Measurements from ENCODE around the gene SLC16A1.
"Not testable (repeated sequence)": the region's sequence is repeated elsewhere in the genome, so short reads cannot be mapped to it uniquely, and the experiment has no call there.

SLC16A1 gene

GRCh38 chr1:112982853-112983536 lies 27.0 kb upstream of the SLC16A1 start:
- Histone ChIP-seq H3K4me1 (ENCODE audit: insufficient read depth, low read length, poor library complexity, severe bottlenecking) (no peaks in the 10 kb centered on the region), H3K9me2 (replicated peaks; ENCODE audit: low read depth, low read length) (no peaks in the 10 kb centered on the region), H3F3A (ENCODE audit: low read depth) (no peaks in the 10 kb centered on the region), H3K27me3 (ENCODE audit: insufficient read depth, low read length, poor library complexity, severe bottlenecking) (no peaks in the 10 kb centered on the region), H3K4me3 (ENCODE audit: low read length, poor library complexity, severe bottlenecking) (no peak overlapping the region), H2AFZ (ENCODE audit: low read length) (no peak overlapping the region), H3K36me3 (ENCODE audit: insufficient read depth, low read length) (no peaks in the 10 kb centered on the region), H3K9me3 (ENCODE audit: insufficient read depth, low read depth, low read length) (no peaks in the 10 kb centered on the region), H4K20me1 (ENCODE audit: insufficient read depth, low read length, poor library complexity, severe bottlenecking) (no peaks in the 10 kb centered on the region), H3K79me2 (ENCODE audit: insufficient read depth, low read length) (no peaks in the 10 kb centered on the region), H3K4me2 (ENCODE audit: low read depth, low read length, poor library complexity, severe bottlenecking) (no peak overlapping the region), H3K9ac (ENCODE audit: low read depth, low read length, poor library complexity, severe bottlenecking) (no peak overlapping the region)
- TF ChIP-seq CTCF (conservative IDR thresholded peaks at IDR 0.05; ENCODE audit: low read length) (no peak), EZH2phosphoT487 (IDR thresholded peaks at IDR 0.05; ENCODE audit: borderline replicate concordance) (no peak)

- Histone ChIP-seq H3K36me3 (ENCODE audit: insufficient read depth, low read length) (no peaks in the 10 kb centered on the region), H3K79me2 (ENCODE audit: insufficient read depth, low read length) (no peaks in the 10 kb centered on the region), H3K9me2 (replicated peaks; ENCODE audit: low read depth, low read length) (no peaks in the 10 kb centered on the region), H3K4me1 (ENCODE audit: insufficient read depth, low read length, poor library complexity, severe bottlenecking) (no peaks in the 10 kb centered on the region), H3K27me3 (ENCODE audit: insufficient read depth, low read length, poor library complexity, severe bottlenecking) (no peaks in the 10 kb centered on the region), H3K4me3 (ENCODE audit: low read length, poor library complexity, severe bottlenecking) (no peak overlapping the region), H3K9ac (ENCODE audit: low read depth, low read length, poor library complexity, severe bottlenecking) (no peak overlapping the region), H3F3A (ENCODE audit: low read depth) (no peaks in the 10 kb centered on the region), H2AFZ (ENCODE audit: low read length) (no peak overlapping the region), H3K9me3 (ENCODE audit: insufficient read depth, low read depth, low read length) (no peaks in the 10 kb centered on the region), H4K20me1 (ENCODE audit: insufficient read depth, low read length, poor library complexity, severe bottlenecking) (no peaks in the 10 kb centered on the region), H3K4me2 (ENCODE audit: low read depth, low read length, poor library complexity, severe bottlenecking) (no peak overlapping the region)
- TF ChIP-seq EZH2phosphoT487 (IDR thresholded peaks at IDR 0.05; ENCODE audit: borderline replicate concordance) (no peak), CTCF (conservative IDR thresholded peaks at IDR 0.05; ENCODE audit: low read length) (no peak)
Observed at GRCh38 chr1:112982328-112982727, 26.3 kb upstream of the SLC16A1 start.

GRCh38 chr1:112981834-112982233 lies 25.8 kb upstream of the SLC16A1 start:
- H3K9me3 ChIP-seq (ENCODE audit: insufficient read depth, low read depth, low read length); H3K79me2 ChIP-seq (ENCODE audit: insufficient read depth, low read length); H3K27me3 ChIP-seq (ENCODE audit: insufficient read depth, low read length, poor library complexity, severe bottlenecking); H3K36me3 ChIP-seq (ENCODE audit: insufficient read depth, low read length); H3K9me2 ChIP-seq (replicated peaks; ENCODE audit: low read depth, low read length); H4K20me1 ChIP-seq (ENCODE audit: insufficient read depth, low read length, poor library complexity, severe bottlenecking); H3K4me2 ChIP-seq (ENCODE audit: low read depth, low read length, poor library complexity, severe bottlenecking); H3K9ac ChIP-seq (ENCODE audit: low read depth, low read length, poor library complexity, severe bottlenecking); H3K4me1 ChIP-seq (ENCODE audit: insufficient read depth, low read length, poor library complexity, severe bottlenecking); H2AFZ ChIP-seq (ENCODE audit: low read length); H3K4me3 ChIP-seq (ENCODE audit: low read length, poor library complexity, severe bottlenecking); H3F3A ChIP-seq (ENCODE audit: low read depth): not testable (repeated sequence)

GRCh38 chr1:112981426-112981825 lies 25.4 kb upstream of the SLC16A1 start:
- Histone ChIP-seq H3K4me3 (ENCODE audit: low read length, poor library complexity, severe bottlenecking) (no peak overlapping the region), H3K79me2 (ENCODE audit: insufficient read depth, low read length) (no peaks in the 10 kb centered on the region), H3K36me3 (ENCODE audit: insufficient read depth, low read length) (no peaks in the 10 kb centered on the region), H4K20me1 (ENCODE audit: insufficient read depth, low read length, poor library complexity, severe bottlenecking) (no peaks in the 10 kb centered on the region), H3K27me3 (ENCODE audit: insufficient read depth, low read length, poor library complexity, severe bottlenecking) (no peaks in the 10 kb centered on the region), H3K9me2 (replicated peaks; ENCODE audit: low read depth, low read length) (no peaks in the 10 kb centered on the region), H3K4me2 (ENCODE audit: low read depth, low read length, poor library complexity, severe bottlenecking) (no peak overlapping the region), H3F3A (ENCODE audit: low read depth) (no peaks in the 10 kb centered on the region), H2AFZ (ENCODE audit: low read length) (no peak overlapping the region), H3K9me3 (ENCODE audit: insufficient read depth, low read depth, low read length) (no peaks in the 10 kb centered on the region), H3K9ac (ENCODE audit: low read depth, low read length, poor library complexity, severe bottlenecking) (no peak overlapping the region), H3K4me1 (ENCODE audit: insufficient read depth, low read length, poor library complexity, severe bottlenecking) (no peaks in the 10 kb centered on the region)
- TF ChIP-seq CTCF (conservative IDR thresholded peaks at IDR 0.05; ENCODE audit: low read length) (no peak), EZH2phosphoT487 (IDR thresholded peaks at IDR 0.05; ENCODE audit: borderline replicate concordance) (no peak)
